ENCODE data around the gene PCOLCE2. TPM values are rescaled to one million over a fixed set of nuclear protein-coding genes. Genes with fewer than 3 reads are reported as not detected.

PCOLCE2 gene
- total RNA-seq, 4 donors from 2014 or later, result 13.5 to 88.1 (median 44.2) TPM

- H3K36me3 ChIP-seq, result peaks cover 0 to 20% of the 10 kb centered on the region in 2 donors
- TF ChIP-seq CTCF (IDR thresholded peaks at IDR 0.05) (no peak), POLR2A (IDR thresholded peaks at IDR 0.05) (no peak), EP300 (IDR thresholded peaks at IDR 0.05) (no peak), POLR2AphosphoS5 (IDR thresholded peaks at IDR 0.05) (no peak)
- no peak for ATAC-seq
- no peaks in the 10 kb centered on the region for H3K27me3 ChIP-seq
- no peaks in the 10 kb centered on the region for H3K9me3 ChIP-seq
- H3K27ac ChIP-seq, result no peak overlapping the region
- H3K4me1 ChIP-seq, result no peaks in the 10 kb centered on the region
- no peak overlapping the region for H3K4me3 ChIP-seq
Observed at GRCh38 chr3:142779591-142779990, 109.3 kb downstream of the PCOLCE2 start.

GRCh38 chr3:142778541-142778940, 110.3 kb downstream of the PCOLCE2 start:
- no peak for TF ChIP-seq CTCF (IDR thresholded peaks at IDR 0.05)
- no peak for TF ChIP-seq EP300 (IDR thresholded peaks at IDR 0.05)
- no peak for TF ChIP-seq POLR2AphosphoS5 (IDR thresholded peaks at IDR 0.05)
- TF ChIP-seq POLR2A (IDR thresholded peaks at IDR 0.05), result no peak
- no peaks in the 10 kb centered on the region for H3K4me1 ChIP-seq
- 84 to 85% methylated on average over 2 of the region's 2 CpGs for WGBS, 2 donors (ENCODE audit: low coverage in 1 of 2)

GRCh38 chr3:142777927-142778326, 111.0 kb downstream of the PCOLCE2 start:
- Histone ChIP-seq H3K27ac (no peak overlapping the region), H3K4me1 (no peaks in the 10 kb centered on the region), H3K9me3 (no peaks in the 10 kb centered on the region), H3K36me3 (peaks cover 0 to 15% of the 10 kb centered on the region in 2 donors), H3K4me3 (no peak overlapping the region), H3K27me3 (no peaks in the 10 kb centered on the region)
- TF ChIP-seq CTCF (IDR thresholded peaks at IDR 0.05) (no peak), EP300 (IDR thresholded peaks at IDR 0.05) (no peak), POLR2AphosphoS5 (IDR thresholded peaks at IDR 0.05) (no peak), POLR2A (IDR thresholded peaks at IDR 0.05) (no peak)
- ATAC-seq, result no peak

More at GRCh38 chr3:142778541-142778940, 110.3 kb downstream of the PCOLCE2 start:
- ATAC-seq, result no peak
- H3K27me3 ChIP-seq, result no peaks in the 10 kb centered on the region
- H3K27ac ChIP-seq, result no peak overlapping the region
- H3K36me3 ChIP-seq, result peaks cover 0 to 20% of the 10 kb centered on the region in 2 donors
- H3K4me3 ChIP-seq, result no peak overlapping the region
- H3K9me3 ChIP-seq, result no peaks in the 10 kb centered on the region

GRCh38 chr3:142768338-142768737, 120.5 kb downstream of the PCOLCE2 start:
- no peak for ATAC-seq
- H3K36me3 ChIP-seq, result peaks cover 0 to 48% of the 10 kb centered on the region in 2 donors
- TF ChIP-seq CTCF (IDR thresholded peaks at IDR 0.05) (no peak), POLR2A (IDR thresholded peaks at IDR 0.05) (no peak), EP300 (IDR thresholded peaks at IDR 0.05) (no peak), POLR2AphosphoS5 (IDR thresholded peaks at IDR 0.05) (no peak)
- peaks cover 0 to 9% (median 0%) of the 10 kb centered on the region in 3 donors for H3K9me3 ChIP-seq
- H3K4me3 ChIP-seq, result no peak overlapping the region
- no peaks in the 10 kb centered on the region for H3K4me1 ChIP-seq
- no peak overlapping the region for H3K27ac ChIP-seq
- no peaks in the 10 kb centered on the region for H3K27me3 ChIP-seq

Small RNA genes lying within 50 kb of the gene (small RNA-seq; reads per million reads assigned to genes)
- 0 reads per million in 4 donors for gene RNU7-47P

Other genes with a start within 250 kb of the PCOLCE2 start
- 10 to 100 TPM; 18.8 to 46.7 (median 23.4) TPM for gene TRPC1, start 165.0 kb downstream of the PCOLCE2 start, total RNA-seq
- not detected for gene PAQR9, start 74.6 kb upstream of the PCOLCE2 start, total RNA-seq
- gene U2SURP, start 112.5 kb upstream of the PCOLCE2 start, total RNA-seq, result 100 to 1,000 TPM in 1 of 4 donors, 10 to 100 TPM in 3; 40.5 to 111 (median 60.4) TPM
- gene CHST2, start 230.7 kb upstream of the PCOLCE2 start, total RNA-seq, result 1 to 10 TPM; 1.6 to 9.8 (median 5.1) TPM

All from gastroesophageal sphincter (tissue), 4 donors.